ENCODE results near the gene FNDC3B.

The FNDC3B gene

DNA sequence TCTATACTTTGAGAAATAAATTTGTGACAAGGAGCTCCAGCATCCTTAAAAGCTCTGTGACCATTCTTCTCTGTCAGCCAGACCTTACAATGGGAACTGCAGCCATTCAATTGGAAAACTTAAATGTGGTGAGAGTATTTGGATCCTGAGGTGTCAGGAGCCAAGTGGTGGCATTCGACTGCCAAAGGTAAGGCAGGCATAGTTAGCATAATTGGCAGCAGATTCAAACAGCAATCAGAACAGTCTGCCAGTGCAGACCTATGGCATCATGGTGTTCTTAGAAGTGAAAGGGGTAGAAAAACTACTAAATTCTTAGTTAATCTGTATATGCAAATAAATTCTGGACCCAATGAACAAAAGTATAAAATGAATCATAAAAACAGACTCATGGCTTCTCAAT, 18.2 kb upstream of the FNDC3B start:
- peak overlapping the region in 1 of 2 donors; percentile 57 for H3K27ac Mint-ChIP-seq
- no peaks in the 10 kb centered on the region for H3K9me3 Mint-ChIP-seq
- ATAC-seq = no peak
- H3K4me1 Mint-ChIP-seq = no peaks in the 10 kb centered on the region
- no peaks in the 10 kb centered on the region for H3K27me3 Mint-ChIP-seq
- no peak for DNase-seq
- no peak overlapping the region for H3K4me3 Mint-ChIP-seq

DNA sequence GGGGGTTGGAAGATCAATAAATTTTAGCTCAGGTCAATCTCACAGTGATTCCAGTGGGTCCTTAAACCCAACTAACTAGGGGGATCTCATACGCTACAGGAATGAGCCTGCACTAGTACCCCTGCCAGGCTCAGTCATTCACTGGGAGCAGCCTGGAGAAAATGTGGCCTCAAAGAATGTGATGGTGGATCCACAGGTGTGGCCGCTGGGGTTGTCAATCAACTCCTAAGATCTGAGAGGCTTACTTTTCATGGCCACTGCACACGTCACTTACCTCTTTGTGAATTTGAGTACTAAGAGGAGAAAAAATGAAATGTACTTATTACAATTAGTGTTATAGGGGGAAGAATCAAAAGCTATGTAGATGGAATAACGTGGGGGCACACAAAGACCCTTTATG, 17.5 kb upstream of the FNDC3B start:
- no peaks in the 10 kb centered on the region for H3K27me3 Mint-ChIP-seq
- DNase-seq (no peak), ATAC-seq (no peak)
- no peaks in the 10 kb centered on the region for H3K4me1 Mint-ChIP-seq
- no peaks in the 10 kb centered on the region for H3K9me3 Mint-ChIP-seq
- no peak overlapping the region for H3K4me3 Mint-ChIP-seq
- no peak overlapping the region for H3K27ac Mint-ChIP-seq

DNA sequence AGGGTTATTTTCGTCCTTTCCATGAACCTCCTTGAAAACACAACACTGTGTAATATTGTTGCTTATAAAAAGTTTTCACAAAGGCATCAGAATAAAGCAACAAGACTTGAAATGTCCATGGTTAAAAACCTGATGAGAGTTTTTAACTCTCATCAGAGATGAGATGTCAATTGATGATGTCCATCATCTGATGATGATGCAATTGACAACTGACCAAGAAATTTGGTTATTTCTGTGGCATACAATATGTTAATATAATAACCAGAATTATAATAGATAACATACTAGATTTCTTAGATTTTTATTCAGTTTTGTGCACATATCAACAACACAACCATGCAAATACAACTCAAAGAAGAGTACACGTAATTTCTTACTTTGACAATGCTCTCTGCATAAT, 15.5 kb upstream of the FNDC3B start:
- no peaks in the 10 kb centered on the region for H3K9me3 Mint-ChIP-seq
- H3K27ac Mint-ChIP-seq = no peak overlapping the region
- no peaks in the 10 kb centered on the region for H3K4me1 Mint-ChIP-seq
- no peak for DNase-seq
- H3K27me3 Mint-ChIP-seq = no peaks in the 10 kb centered on the region
- no peak overlapping the region for H3K4me3 Mint-ChIP-seq
- no peak for ATAC-seq

DNA sequence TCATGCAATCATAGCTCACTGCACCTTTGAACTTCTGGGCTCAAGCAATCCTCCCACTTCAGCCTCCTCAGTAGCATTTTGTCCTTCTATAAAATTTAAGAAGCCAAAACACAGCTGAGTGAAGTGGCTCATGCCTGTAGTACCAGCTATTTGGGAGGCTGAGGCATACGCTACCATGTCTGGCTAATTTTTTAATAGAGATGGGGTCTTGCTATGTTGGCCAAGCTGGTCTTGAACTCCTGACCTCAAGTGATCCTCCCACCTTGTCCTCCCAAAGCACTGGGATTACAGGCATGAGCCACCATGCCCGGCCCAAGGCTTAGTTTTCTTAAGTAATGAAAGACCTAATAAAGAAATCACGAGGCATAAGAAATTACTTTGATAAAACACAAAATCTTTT, 14.7 kb upstream of the FNDC3B start:
- H3K27me3 Mint-ChIP-seq = no peaks in the 10 kb centered on the region
- no peaks in the 10 kb centered on the region for H3K4me1 Mint-ChIP-seq
- H3K9me3 Mint-ChIP-seq = no peaks in the 10 kb centered on the region
- no peak overlapping the region for H3K4me3 Mint-ChIP-seq
- DNase-seq (no peak), ATAC-seq (no peak)
- H3K27ac Mint-ChIP-seq = no peak overlapping the region

DNA sequence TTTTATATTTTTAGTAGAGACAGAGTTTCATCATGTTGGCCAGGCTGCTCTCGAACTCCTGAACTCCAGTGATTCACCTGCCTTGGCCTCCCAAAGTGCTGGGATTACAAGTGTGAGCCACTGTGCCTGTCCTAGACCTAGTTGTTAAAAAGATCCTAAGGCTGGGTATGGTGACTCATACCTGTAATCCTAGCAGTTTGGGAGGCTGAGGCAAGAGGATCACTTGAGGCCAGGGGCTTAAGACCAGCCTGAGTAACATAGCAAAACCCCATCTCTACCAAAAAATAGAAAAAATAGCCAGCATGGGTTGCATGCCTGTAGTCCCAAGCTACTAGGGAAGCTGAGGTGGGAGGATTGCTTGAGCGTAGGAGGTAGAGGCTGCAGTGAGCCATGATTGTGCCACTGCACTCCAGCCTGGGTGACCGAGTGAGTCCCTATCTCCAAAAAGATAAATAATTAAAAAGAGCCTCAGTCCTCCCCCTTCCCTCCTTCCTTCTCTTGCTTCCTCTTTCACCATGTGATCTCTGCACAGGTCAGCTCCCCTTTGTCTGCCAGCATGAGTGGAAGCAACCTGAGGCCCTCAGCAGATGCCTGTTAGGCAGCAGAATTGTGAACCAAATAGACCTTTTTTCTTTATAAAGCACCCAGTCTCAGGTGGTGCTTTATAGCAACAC, 9.8 kb upstream of the FNDC3B start:
- no peaks in the 10 kb centered on the region for H3K4me1 Mint-ChIP-seq
- no peak overlapping the region for H3K27ac Mint-ChIP-seq
- ATAC-seq (no peak), DNase-seq (no peak)
- no peak overlapping the region for H3K4me3 Mint-ChIP-seq
- no peaks in the 10 kb centered on the region for H3K9me3 Mint-ChIP-seq
- H3K27me3 Mint-ChIP-seq = no peaks in the 10 kb centered on the region

DNA sequence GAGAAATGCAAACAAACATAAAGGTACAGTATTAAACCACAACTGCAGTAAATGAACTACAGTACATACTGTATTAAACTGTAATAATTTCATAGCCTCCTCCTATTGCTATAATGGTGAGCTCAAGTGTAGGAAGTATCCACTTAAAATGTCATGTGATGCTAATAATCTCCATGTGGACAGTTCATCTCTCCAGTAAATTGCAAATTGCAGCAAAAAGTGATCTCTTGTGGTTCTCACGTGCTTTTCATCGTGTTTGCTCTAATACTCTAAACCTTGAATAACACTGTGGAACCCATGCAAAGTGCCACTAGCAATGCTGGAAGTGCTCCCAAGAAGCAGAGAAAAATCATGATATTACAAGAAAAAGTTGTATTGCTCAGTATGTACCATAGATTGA, 9.2 kb upstream of the FNDC3B start:
- Mint-ChIP-seq H3K4me1 (no peaks in the 10 kb centered on the region), H3K27ac (no peak overlapping the region), H3K4me3 (no peak overlapping the region), H3K9me3 (no peaks in the 10 kb centered on the region), H3K27me3 (no peaks in the 10 kb centered on the region)
- no peak for ATAC-seq
- DNase-seq = no peak

DNA sequence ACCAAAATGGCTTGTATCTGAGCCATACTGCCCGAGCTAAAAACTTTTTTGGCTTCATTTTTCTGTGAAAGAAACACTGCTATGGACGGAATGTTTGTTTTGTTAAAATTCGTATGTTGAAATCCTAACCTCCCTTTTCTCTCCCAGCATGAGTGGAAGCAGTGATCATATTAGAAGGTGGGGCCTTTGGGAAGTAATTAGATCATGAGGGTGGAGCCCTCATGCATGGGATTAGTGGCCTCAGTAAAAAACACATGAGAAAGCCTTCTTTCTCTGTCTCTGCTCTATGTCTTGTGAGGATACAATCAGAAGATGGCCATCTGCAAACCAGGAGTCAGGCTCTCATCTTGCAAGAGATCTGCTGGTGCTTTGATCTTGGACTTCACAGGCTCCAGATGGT, 7.4 kb upstream of the FNDC3B start:
- Mint-ChIP-seq H3K9me3 (no peaks in the 10 kb centered on the region), H3K4me3 (no peak overlapping the region), H3K27me3 (no peaks in the 10 kb centered on the region), H3K4me1 (no peaks in the 10 kb centered on the region), H3K27ac (no peak overlapping the region)
- no peak for DNase-seq
- no peak for ATAC-seq

- DNase-seq = no peak
- ATAC-seq = no peak
- H3K27me3 Mint-ChIP-seq = peaks cover 8% of the 10 kb centered on the region
- H3K4me3 Mint-ChIP-seq = no peak overlapping the region
- no peak overlapping the region for H3K27ac Mint-ChIP-seq
- H3K9me3 Mint-ChIP-seq = no peaks in the 10 kb centered on the region
- H3K4me1 Mint-ChIP-seq = peaks cover 9% of the 10 kb centered on the region
Measured at GRCh38 chr3:172033396-172033795, 6.0 kb upstream of the FNDC3B start.

DNA sequence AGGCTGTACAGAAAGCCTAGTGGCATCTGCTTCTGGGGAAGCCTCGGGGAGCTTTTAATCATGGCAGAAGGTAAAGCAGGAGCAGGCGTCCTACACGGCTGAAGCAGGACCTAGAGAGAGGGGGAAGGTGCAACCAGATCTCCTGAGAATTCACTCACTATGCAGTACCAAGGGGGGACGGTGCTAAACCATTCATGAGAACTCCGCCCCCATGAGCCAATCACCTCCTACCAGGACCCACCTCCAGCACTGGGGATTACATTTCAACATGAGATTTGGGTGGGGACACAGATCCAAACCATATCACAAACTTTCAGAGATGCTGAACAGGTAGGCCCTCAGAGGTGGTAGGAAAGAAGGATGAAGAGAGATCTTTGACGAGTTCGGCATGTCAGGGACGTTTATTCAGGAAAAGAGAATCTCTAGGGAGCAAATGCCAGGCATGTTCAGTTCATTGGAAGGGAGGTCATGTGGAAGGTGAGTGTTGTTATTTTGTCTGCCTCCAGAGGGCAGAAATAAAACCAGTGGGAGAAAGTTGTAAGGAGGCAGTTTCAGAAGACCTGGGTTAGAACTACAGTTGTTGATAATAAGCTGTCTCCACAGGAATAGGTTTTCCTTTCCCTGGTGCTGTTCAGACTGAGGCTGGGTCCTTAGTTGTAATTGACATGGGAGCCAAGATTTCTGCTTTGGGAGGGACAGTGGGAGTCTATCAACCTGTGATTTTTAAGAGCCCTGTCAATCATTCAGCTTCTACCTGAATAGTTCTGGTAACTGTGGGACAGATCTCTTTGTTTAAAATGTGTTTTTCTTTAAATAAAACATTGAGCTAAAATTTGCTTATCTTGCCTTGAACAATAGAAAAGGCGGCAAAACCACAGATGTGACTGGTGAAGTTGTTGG, 4.3 kb upstream of the FNDC3B start:
- H3K27ac Mint-ChIP-seq = no peak overlapping the region
- DNase-seq = no peak
- H3K4me1 Mint-ChIP-seq = peaks cover 14% of the 10 kb centered on the region
- H3K27me3 Mint-ChIP-seq = peaks cover 8% of the 10 kb centered on the region
- no peaks in the 10 kb centered on the region for H3K9me3 Mint-ChIP-seq
- no peak overlapping the region for H3K4me3 Mint-ChIP-seq
- ATAC-seq = no peak

GRCh38 chr3:172036541-172037215, 2.7 kb upstream of the FNDC3B start:
- DNase-seq = no peak
- no peak overlapping the region for H3K27ac Mint-ChIP-seq
- peaks cover 8% of the 10 kb centered on the region for H3K27me3 Mint-ChIP-seq
- H3K4me1 Mint-ChIP-seq = peaks cover 22% of the 10 kb centered on the region
- no peaks in the 10 kb centered on the region for H3K9me3 Mint-ChIP-seq
- ATAC-seq = no peak
- no peak overlapping the region for H3K4me3 Mint-ChIP-seq

DNA sequence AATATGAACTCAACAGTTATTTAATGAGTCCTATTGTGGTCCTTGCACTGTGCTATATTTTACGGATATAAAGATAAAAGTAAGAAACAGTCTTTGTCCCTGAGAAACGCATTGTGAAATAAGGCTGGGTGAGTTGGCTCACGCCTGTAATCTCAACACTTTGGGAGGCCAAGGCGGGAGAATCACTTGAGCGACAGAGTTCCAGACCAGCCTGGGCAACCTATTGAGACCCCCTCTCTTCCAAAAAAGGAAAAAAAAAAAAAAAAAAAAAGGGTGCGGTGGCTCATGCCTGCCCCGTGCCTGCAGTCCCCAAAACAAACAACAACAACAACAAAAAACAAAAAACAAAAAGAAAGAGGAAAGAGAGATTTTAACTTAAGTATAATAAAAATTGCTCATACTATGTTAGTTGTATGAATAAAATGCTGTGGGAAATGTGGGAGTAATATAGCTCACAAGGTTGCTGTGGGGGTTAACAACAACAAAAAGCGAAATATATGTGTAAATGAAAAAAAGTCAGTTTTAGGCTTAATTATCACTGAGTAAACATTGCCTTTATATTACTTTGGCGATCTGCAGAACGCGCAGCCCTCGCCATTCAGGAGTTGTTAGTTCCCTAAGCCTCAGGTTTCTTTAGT, 461 bp upstream of the FNDC3B start:
- peaks cover 22% of the 10 kb centered on the region for H3K4me1 Mint-ChIP-seq
- ATAC-seq = peak; percentile 2
- no peak for DNase-seq

GRCh38 chr3:172040078-172040980, 951 bp downstream of the FNDC3B start:
- Mint-ChIP-seq H3K9me3 (no peaks in the 10 kb centered on the region), H3K4me1 (peaks cover 26% of the 10 kb centered on the region), H3K27me3 (peaks cover 8% of the 10 kb centered on the region), H3K27ac (peak overlapping the region in 1 of 2 donors; percentile 98), H3K4me3 (peak overlapping the region; percentile 92 to 99)
- ATAC-seq = peak; percentile 64
- DNase-seq = peak; percentile 36 to 45

More for the DNA sequence above, 461 bp upstream of the FNDC3B start:
- H3K4me3 Mint-ChIP-seq = peak overlapping the region; percentile 92 to 99
- peak overlapping the region in 1 of 2 donors; percentile 99 for H3K27ac Mint-ChIP-seq
- H3K27me3 Mint-ChIP-seq = peaks cover 8% of the 10 kb centered on the region
- H3K9me3 Mint-ChIP-seq = no peaks in the 10 kb centered on the region

- Mint-ChIP-seq H3K4me3 (peak overlapping the region; percentile 64 to 81), H3K9me3 (no peaks in the 10 kb centered on the region), H3K27ac (peak overlapping the region; percentile 20 to 91), H3K27me3 (peaks cover 8% of the 10 kb centered on the region), H3K4me1 (peaks cover 35% of the 10 kb centered on the region)
- ATAC-seq = no peak
- DNase-seq = no peak
Measured at GRCh38 chr3:172040981-172041963, 1.9 kb downstream of the FNDC3B start.

All from stimulated activated naive CD8-positive, alpha-beta T cell treated with anti-CD3 and anti-CD28 coated beads, Interleukin-15, amount 100 ng/mL, for 72 hours (primary cell).